Esophagus squamous epithelium (tissue), 5 donors: ENCODE results near the gene ZNF845. TPM values are rescaled to one million over a fixed set of nuclear protein-coding genes. Genes with fewer than 3 reads are reported as not detected.

ENCODE experiments used
- DNase-seq: peaks from one replicate; lab custom pipeline; 2025; lab: John Stamatoyannopoulos, UW
- H3K27ac ChIP-seq, 4 donors: fragments of 200-600 bp; sonication (generic); one replicate each; pipeline ENCODE4 v1.5.1; 2016 to 2019; ENCODE audit warnings: mild to moderate bottlenecking in 1 of 4
- H3K27me3 ChIP-seq, 4 donors: fragments of 200-600 bp; sonication (generic); 1 replicate in 3 of 4; 2 replicates in 1 of 4; pipeline versions ENCODE4 v1.5.1 to v1.6.0; 2017 to 2021; ENCODE audit warnings: antibody characterized with exemption in 1 of 4
- H3K36me3 ChIP-seq, 3 donors: fragments of 200-600 bp; sonication (generic); one replicate each; pipeline ENCODE4 v1.5.1; 2016 to 2019
- H3K4me1 ChIP-seq, 3 donors: fragments of 200-600 bp; sonication (generic); one replicate each; pipeline ENCODE4 v1.5.1; 2017 to 2019
- H3K4me3 ChIP-seq, 4 donors: fragments of 200-600 bp; sonication (generic); 1 replicate in 3 of 4; 2 replicates in 1 of 4; pipeline ENCODE4 v1.5.1; 2016 to 2019; ENCODE audit warnings: mild to moderate bottlenecking in 2 of 4, moderate library complexity in 1 of 4
- H3K9me3 ChIP-seq, 3 donors: fragments of 200-600 bp; sonication (generic); one replicate each; pipeline ENCODE4 v1.5.1; 2016 to 2019
- CTCF ChIP-seq, 6 experiments: fragments of 450-650 bp in 4 of 6; fragments of 200-600 bp in 2 of 6; sonication (generic) in 2 of 6; IDR thresholded peaks; one replicate each; pipeline ENCODE4 v1.5.1; 2016 to 2019; ENCODE audit warnings: antibody characterized with exemption in 6 of 6, mild to moderate bottlenecking in 4 of 6, moderate library complexity in 4 of 6
- POLR2A ChIP-seq, 4 donors: fragments of 450-650 bp; IDR thresholded peaks; one replicate each; pipeline ENCODE4 v1.6.1; 2017; ENCODE audit warnings: antibody characterized with exemption in 4 of 4, mild to moderate bottlenecking in 4 of 4, moderate library complexity in 3 of 4
- WGBS, 2 donors: methylation state at CpG; one replicate each; pipeline ENCODE4 v1.1.5; 2018; 5-methylcytosine and 5-hydroxymethylcytosine counted together
- intact Hi-C: fragments of 100-400 bp; cut with DNase I; formaldehyde crosslinking; loops from one replicate; pipeline ENCODE4 v1.15.0; 2022
- total RNA-seq, 4 donors: library from RNA; depleted of rRNA; stranded (reverse); fragments of >200 nt; gene quantifications; one replicate each; pipeline ENCODE4 v1.1.0, GENCODE V29; 2016
- donor health status: DM: yes; HTN: yes; CAD: no.

ZNF845 gene
- total RNA-seq, 4 donors from 2014 or later = 2.3 to 7.1 (median 4.4) TPM

- no peaks in the 10 kb centered on the region for H3K4me1 ChIP-seq
- H3K4me3 ChIP-seq = no peak overlapping the region
- WGBS, 2 donors = 89 to 100% methylated on average over 1 of the region's 1 CpG
- no peaks in the 10 kb centered on the region for H3K27me3 ChIP-seq
- H3K27ac ChIP-seq = no peak overlapping the region
- no peak for DNase-seq
- intact Hi-C loops = no loop called here
- peaks cover 0 to 58% (median 23%) of the 10 kb centered on the region in 3 donors for H3K9me3 ChIP-seq
- H3K36me3 ChIP-seq = peaks cover 0 to 90% (median 10%) of the 10 kb centered on the region in 3 donors
- TF ChIP-seq CTCF (IDR thresholded peaks at IDR 0.05) (no peak), POLR2A (IDR thresholded peaks at IDR 0.05) (no peak)
Observed at GRCh38 chr19:53374743-53375142, 41.2 kb downstream of the ZNF845 start.

GRCh38 chr19:53381376-53381775 lies 47.8 kb downstream of the ZNF845 start:
- WGBS, 2 donors = 72 to 92% methylated on average over 3 of the region's 3 CpGs
- no peak overlapping the region for H3K27ac ChIP-seq
- peaks cover 0 to 99% (median 78%) of the 10 kb centered on the region in 3 donors for H3K9me3 ChIP-seq
- peaks cover 0 to 73% (median 6%) of the 10 kb centered on the region in 3 donors for H3K36me3 ChIP-seq
- no peak for DNase-seq
- intact Hi-C loops = no loop called here
- H3K4me1 ChIP-seq = no peaks in the 10 kb centered on the region
- no peaks in the 10 kb centered on the region for H3K27me3 ChIP-seq
- no peak for TF ChIP-seq POLR2A (IDR thresholded peaks at IDR 0.05)
- no peak for TF ChIP-seq CTCF (IDR thresholded peaks at IDR 0.05)
- no peak overlapping the region for H3K4me3 ChIP-seq

GRCh38 chr19:53388168-53388567 lies 54.6 kb downstream of the ZNF845 start:
- Histone ChIP-seq H3K36me3 (peaks cover 0 to 21% (median 0%) of the 10 kb centered on the region in 3 donors), H3K4me1 (no peaks in the 10 kb centered on the region), H3K27ac (no peak overlapping the region), H3K27me3 (no peaks in the 10 kb centered on the region), H3K9me3 (peaks cover 0 to 87% (median 47%) of the 10 kb centered on the region in 3 donors), H3K4me3 (no peak overlapping the region)
- 69 to 85% methylated on average over 3 of the region's 3 CpGs for WGBS, 2 donors
- TF ChIP-seq POLR2A (IDR thresholded peaks at IDR 0.05) (no peak), CTCF (IDR thresholded peaks at IDR 0.05) (no peak)
- DNase-seq = no peak
- intact Hi-C loops = no loop called here

- no peak for TF ChIP-seq POLR2A (IDR thresholded peaks at IDR 0.05)
- no peak for TF ChIP-seq CTCF (IDR thresholded peaks at IDR 0.05)
- no peak overlapping the region for H3K27ac ChIP-seq
- no peak overlapping the region for H3K4me3 ChIP-seq
- H3K27me3 ChIP-seq = no peaks in the 10 kb centered on the region
- intact Hi-C loops = no loop called here
- peaks cover 0 to 21% (median 0%) of the 10 kb centered on the region in 3 donors for H3K36me3 ChIP-seq
- 89% methylated on average over 5 of the region's 5 CpGs for WGBS, 2 donors
- H3K9me3 ChIP-seq = peaks cover 0 to 79% (median 43%) of the 10 kb centered on the region in 3 donors
- no peak for DNase-seq
- peaks cover 0 to under 1% (median 0%) of the 10 kb centered on the region in 3 donors for H3K4me1 ChIP-seq
Observed at GRCh38 chr19:53388904-53389303, 55.4 kb downstream of the ZNF845 start.

- 47 to 79% methylated on average over 8 of the region's 8 CpGs for WGBS, 2 donors
- no peaks in the 10 kb centered on the region for H3K27me3 ChIP-seq
- no peak overlapping the region for H3K27ac ChIP-seq
- peaks cover 0 to 20% (median 0%) of the 10 kb centered on the region in 3 donors for H3K36me3 ChIP-seq
- intact Hi-C loops = no loop called here
- peaks cover 0 to 73% (median 37%) of the 10 kb centered on the region in 3 donors for H3K9me3 ChIP-seq
- TF ChIP-seq CTCF (IDR thresholded peaks at IDR 0.05) (no peak), POLR2A (IDR thresholded peaks at IDR 0.05) (no peak)
- no peak overlapping the region for H3K4me3 ChIP-seq
- H3K4me1 ChIP-seq = peaks cover 3 to 7% (median 5%) of the 10 kb centered on the region in 3 donors
- no peak for DNase-seq
Observed at GRCh38 chr19:53389571-53389970, 56.0 kb downstream of the ZNF845 start.
